OCI-LY7 (cell line): ENCODE measurements around the gene NFIA.

Source experiments
- EZH2phosphoT487 ChIP-seq: fragments of 200-600 bp; sonication (generic); IDR thresholded peaks from 2 replicates; pipeline ENCODE4 v1.6.1; 2018; ENCODE audit warnings: low read depth, borderline replicate concordance, mild to moderate bottlenecking, mixed run types, antibody characterized with exemption, low read length, moderate library complexity, mixed read lengths
- TF ChIP-seq, protein P1 (sequence below): fragments of 200-600 bp; sonication (generic); conservative IDR thresholded peaks from 2 replicates; pipeline ENCODE4 v1.5.1; 2014; ENCODE audit warnings: mild to moderate bottlenecking, antibody characterized with exemption, low read length, moderate library complexity, mixed read lengths

- TF ChIP-seq, protein P1, sequence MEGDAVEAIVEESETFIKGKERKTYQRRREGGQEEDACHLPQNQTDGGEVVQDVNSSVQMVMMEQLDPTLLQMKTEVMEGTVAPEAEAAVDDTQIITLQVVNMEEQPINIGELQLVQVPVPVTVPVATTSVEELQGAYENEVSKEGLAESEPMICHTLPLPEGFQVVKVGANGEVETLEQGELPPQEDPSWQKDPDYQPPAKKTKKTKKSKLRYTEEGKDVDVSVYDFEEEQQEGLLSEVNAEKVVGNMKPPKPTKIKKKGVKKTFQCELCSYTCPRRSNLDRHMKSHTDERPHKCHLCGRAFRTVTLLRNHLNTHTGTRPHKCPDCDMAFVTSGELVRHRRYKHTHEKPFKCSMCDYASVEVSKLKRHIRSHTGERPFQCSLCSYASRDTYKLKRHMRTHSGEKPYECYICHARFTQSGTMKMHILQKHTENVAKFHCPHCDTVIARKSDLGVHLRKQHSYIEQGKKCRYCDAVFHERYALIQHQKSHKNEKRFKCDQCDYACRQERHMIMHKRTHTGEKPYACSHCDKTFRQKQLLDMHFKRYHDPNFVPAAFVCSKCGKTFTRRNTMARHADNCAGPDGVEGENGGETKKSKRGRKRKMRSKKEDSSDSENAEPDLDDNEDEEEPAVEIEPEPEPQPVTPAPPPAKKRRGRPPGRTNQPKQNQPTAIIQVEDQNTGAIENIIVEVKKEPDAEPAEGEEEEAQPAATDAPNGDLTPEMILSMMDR = no peak
- TF ChIP-seq EZH2phosphoT487 = no peak
These were observed 118.7 kb downstream of the NFIA start for GRCh38 chr1:61201035-61201434.
